Lung (tissue), 12 donors: ENCODE measurements around the gene SAMSN1. TPM values are rescaled to one million over a fixed set of nuclear protein-coding genes. Genes with fewer than 3 reads are reported as not detected.
A peak's percentile ranks its signal among the peaks of the same experiment; 100 is the strongest.

Source experiments
- ATAC-seq: fragments of 200-7000 bp; cut with Tn5 transposase; one replicate; pipeline ENCODE4 v1.9.1; 2020; ENCODE audit warnings: moderate number of reproducible peaks; ENCODE audit not compliant: insufficient read depth, low FRiP score
- DNase-seq, 3 donors: peaks; one replicate each; pipeline ENCODE4 v3.0.0-alpha.2; 2013 to 2017
- H3K27ac ChIP-seq, 2 donors: one replicate each; pipeline ENCODE4 v1.5.1; 2013; ENCODE audit warnings: mild to moderate bottlenecking in 2 of 2, moderate library complexity in 2 of 2, control low read depth in 1 of 2, inconsistent platforms in 1 of 2, low read depth in 1 of 2, low read length in 1 of 2
- H3K27me3 ChIP-seq, 3 donors: one replicate each; pipeline ENCODE4 v1.5.1; 2013; ENCODE audit warnings: low read length in 2 of 3; ENCODE audit not compliant: control insufficient read depth in 3 of 3, insufficient read depth in 3 of 3
- H3K36me3 ChIP-seq, 4 donors: one replicate each; pipeline ENCODE4 v1.5.1; 2013; ENCODE audit warnings: low read length in 4 of 4, mild to moderate bottlenecking in 1 of 4, moderate library complexity in 1 of 4; ENCODE audit not compliant: control insufficient read depth in 4 of 4, insufficient read depth in 4 of 4
- H3K4me1 ChIP-seq, 5 donors: one replicate each; pipeline ENCODE4 v1.5.1; 2013; ENCODE audit warnings: low read length in 5 of 5, mild to moderate bottlenecking in 2 of 5, moderate library complexity in 1 of 5; ENCODE audit not compliant: control insufficient read depth in 5 of 5, insufficient read depth in 5 of 5
- H3K4me3 ChIP-seq: one replicate; pipeline ENCODE4 v1.5.1; 2013; ENCODE audit warnings: mild to moderate bottlenecking, control low read depth, moderate library complexity
- H3K9ac ChIP-seq, 2 donors: one replicate each; pipeline ENCODE4 v1.5.1; 2013; ENCODE audit warnings: low read length in 2 of 2, control low read depth in 1 of 2; ENCODE audit not compliant: insufficient read depth in 1 of 2
- H3K9me3 ChIP-seq, 4 donors: one replicate each; pipeline ENCODE4 v1.5.1; 2013; ENCODE audit warnings: low read length in 3 of 4, mild to moderate bottlenecking in 1 of 4, moderate library complexity in 1 of 4; ENCODE audit not compliant: control insufficient read depth in 4 of 4, insufficient read depth in 3 of 4
- CTCF ChIP-seq: IDR thresholded peaks from 2 replicates; pipeline ENCODE4 v1.5.1; 2012; ENCODE audit warnings: mild to moderate bottlenecking; ENCODE audit errors: control extremely low read depth, extremely low read depth
- WGBS, 2 donors: extraction: QIAGEN DNeasy Blood & Tissue Kit; methylation state at CpG; one replicate each; pipeline ENCODE4 v1.1.7; 2013; 5-methylcytosine and 5-hydroxymethylcytosine counted together
- polyA plus RNA-seq, 2 donors: library from polyadenylated mRNA; stranded (reverse); fragments of 200-250 nt; gene quantifications; one replicate each; pipeline ENCODE4 v1.2.1, GENCODE V29; 2013
- total RNA-seq, 2 donors: library from RNA; depleted of rRNA in 1 of 2; stranded (reverse); fragments of >200 nt in 1 of 2; gene quantifications; one replicate each; pipeline ENCODE4 v1.2.1, GENCODE V29; 2014 to 2021
- donor health status: control.
- donor health status: control.
- donor health status: Bipolar disorder and iron deficiency.
- donor health status: healthy.
- donor health status: DM: yes; HTN: yes; CAD: no.

The SAMSN1 gene
- total and polyA plus RNA-seq, 4 donors: 6.4 to 184 (median 16.1) TPM

DNA sequence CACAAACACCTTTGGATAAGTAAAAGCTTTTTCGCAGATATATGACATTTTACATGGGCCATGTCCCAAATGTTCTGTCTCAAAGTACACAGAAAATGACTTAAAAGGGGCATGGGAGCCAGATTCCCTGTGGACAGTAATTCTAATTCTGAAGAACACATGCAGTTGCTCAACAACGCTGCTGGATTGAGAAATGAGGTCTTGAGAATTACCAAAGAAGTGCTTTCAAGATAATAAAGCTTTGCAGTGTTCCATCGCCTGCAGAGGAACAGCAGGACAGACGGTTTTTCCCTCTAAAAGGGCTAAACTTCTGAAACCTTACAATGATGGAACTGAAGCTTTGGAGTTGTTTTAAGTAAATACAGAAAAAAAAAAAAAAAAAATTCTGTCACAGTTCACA lies 107.9 kb downstream of the SAMSN1 start:
- ATAC-seq (no peak), DNase-seq (peak in 2 of 3 donors; percentile 17 to 38)
- Histone ChIP-seq H3K9ac (no peak overlapping the region), H3K4me1 (no peaks in the 10 kb centered on the region), H3K36me3 (no peaks in the 10 kb centered on the region), H3K27me3 (no peaks in the 10 kb centered on the region), H3K9me3 (no peaks in the 10 kb centered on the region), H3K27ac (no peak overlapping the region), H3K4me3 (no peak overlapping the region)
- no peak for TF ChIP-seq CTCF
- 36 to 60% methylated on average over 4 of the region's 4 CpGs for WGBS, 2 donors

DNA sequence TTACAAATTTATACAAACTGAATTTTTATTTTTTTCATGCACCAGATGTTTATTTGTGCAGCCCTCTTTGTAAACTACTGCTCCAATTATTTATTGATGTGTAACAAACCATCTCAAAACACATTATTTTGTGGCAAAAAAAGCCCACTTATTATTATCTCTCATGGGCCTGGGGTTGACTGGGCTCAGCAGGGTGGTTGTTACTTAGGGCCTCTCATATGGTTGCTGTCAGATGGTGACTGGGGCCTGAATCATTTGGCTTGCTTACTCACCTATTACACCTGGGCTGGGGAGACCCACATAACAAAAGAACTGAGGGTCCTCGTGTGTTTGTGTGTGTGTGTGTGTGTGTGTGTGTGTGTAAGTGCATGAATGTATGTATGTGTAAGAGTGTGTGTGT lies 110.7 kb downstream of the SAMSN1 start:
- Histone ChIP-seq H3K9ac (no peak overlapping the region), H3K36me3 (no peaks in the 10 kb centered on the region), H3K9me3 (no peaks in the 10 kb centered on the region), H3K4me1 (no peaks in the 10 kb centered on the region), H3K4me3 (no peak overlapping the region), H3K27me3 (no peaks in the 10 kb centered on the region), H3K27ac (no peak overlapping the region)
- no peak for TF ChIP-seq CTCF
- 88 to 93% methylated on average over 1 of the region's 1 CpG for WGBS, 2 donors
- ATAC-seq: no peak
- DNase-seq: no peak

Other genes starting within 250 kb of the SAMSN1 start
- 10 to 100 TPM; 26.8 to 33.9 TPM for gene HSPA13, start 163.2 kb downstream of the SAMSN1 start, total RNA-seq
- 10 to 100 TPM in 1 of 2 donors, 1 to 10 TPM in 1; 5.1 to 16.2 TPM for gene HSPA13, start 163.2 kb downstream of the SAMSN1 start, polyA plus RNA-seq